Measurements from ENCODE around the gene OR2T1. TPM values are rescaled to one million over a fixed set of nuclear protein-coding genes. Genes with fewer than 3 reads are reported as not detected.

The OR2T1 gene
- total RNA-seq: not detected

GRCh38 chr1:248402748-248403147 lies at the start of gene OR2T1:
OR2T1 (plus strand) TSS chr1:248403048; CDS start chr1:248406148, 3,100 bp downstream.
- Mint-ChIP-seq H3K27ac (no peak within 1 kb of the TSS), H3K4me3 (no peak within 1 kb of the TSS), H3K4me1 (no peaks in the 10 kb centered on the region), H3K27me3 (no peaks in the 10 kb centered on the region), H3K36me3 (ENCODE audit: low read depth) (no peaks in the 10 kb centered on the region), H3K9me3 (no peaks in the 10 kb centered on the region)
- no peak for ATAC-seq (replicated peaks)

GRCh38 chr1:248359415-248359814 lies 43.4 kb upstream of the OR2T1 start:
- no peaks in the 10 kb centered on the region for H3K9me3 Mint-ChIP-seq
- no peaks in the 10 kb centered on the region for H3K4me1 Mint-ChIP-seq
- no peaks in the 10 kb centered on the region for H3K36me3 Mint-ChIP-seq (ENCODE audit: low read depth)
- no peak for ATAC-seq (replicated peaks)
- H3K27ac Mint-ChIP-seq: no peak overlapping the region
- no peak overlapping the region for H3K4me3 Mint-ChIP-seq
- H3K27me3 Mint-ChIP-seq: peaks cover 16% of the 10 kb centered on the region

GRCh38 chr1:248361121-248361715 lies 41.6 kb upstream of the OR2T1 start, which contains the start of gene OR2T4:
OR2T4 (plus strand) TSS chr1:248361665; CDS start chr1:248361665, 0 bp downstream.
- H3K27ac Mint-ChIP-seq: no peak within 1 kb of the TSS
- H3K4me3 Mint-ChIP-seq: no peak within 1 kb of the TSS
- peaks cover 16% of the 10 kb centered on the region for H3K27me3 Mint-ChIP-seq
- ATAC-seq (replicated peaks): no peak
- no peaks in the 10 kb centered on the region for H3K4me1 Mint-ChIP-seq
- no peaks in the 10 kb centered on the region for H3K9me3 Mint-ChIP-seq
- H3K36me3 Mint-ChIP-seq (ENCODE audit: low read depth): no peaks in the 10 kb centered on the region

GRCh38 chr1:248366609-248367008 lies 36.2 kb upstream of the OR2T1 start:
- Mint-ChIP-seq H3K9me3 (no peaks in the 10 kb centered on the region), H3K36me3 (ENCODE audit: low read depth) (no peaks in the 10 kb centered on the region), H3K4me3 (no peak overlapping the region), H3K4me1 (no peaks in the 10 kb centered on the region), H3K27ac (no peak overlapping the region), H3K27me3 (peaks cover 22% of the 10 kb centered on the region)
- ATAC-seq (replicated peaks): no peak

- ATAC-seq (replicated peaks): no peak
- no peaks in the 10 kb centered on the region for H3K4me1 Mint-ChIP-seq
- no peaks in the 10 kb centered on the region for H3K9me3 Mint-ChIP-seq
- H3K27me3 Mint-ChIP-seq: peaks cover 6% of the 10 kb centered on the region
- H3K27ac Mint-ChIP-seq: no peak overlapping the region
- no peaks in the 10 kb centered on the region for H3K36me3 Mint-ChIP-seq (ENCODE audit: low read depth)
- H3K4me3 Mint-ChIP-seq: no peak overlapping the region
Measured at GRCh38 chr1:248372394-248372793, 30.5 kb upstream of the OR2T1 start.

GRCh38 chr1:248373761-248374160 lies 29.1 kb upstream of the OR2T1 start:
- H3K9me3 Mint-ChIP-seq: no peaks in the 10 kb centered on the region
- no peaks in the 10 kb centered on the region for H3K4me1 Mint-ChIP-seq
- no peak overlapping the region for H3K4me3 Mint-ChIP-seq
- H3K36me3 Mint-ChIP-seq (ENCODE audit: low read depth): no peaks in the 10 kb centered on the region
- peaks cover 6% of the 10 kb centered on the region for H3K27me3 Mint-ChIP-seq
- no peak for ATAC-seq (replicated peaks)
- no peak overlapping the region for H3K27ac Mint-ChIP-seq

GRCh38 chr1:248375446-248375845 lies 27.4 kb upstream of the OR2T1 start, which contains the start of gene OR2T6:
OR2T6 (plus strand) TSS chr1:248375746; CDS start chr1:248387609, 11,863 bp downstream.
- Mint-ChIP-seq H3K4me3 (no peak within 1 kb of the TSS), H3K27me3 (peaks cover 5% of the 10 kb centered on the region), H3K4me1 (no peaks in the 10 kb centered on the region), H3K36me3 (ENCODE audit: low read depth) (no peaks in the 10 kb centered on the region), H3K9me3 (no peaks in the 10 kb centered on the region), H3K27ac (no peak within 1 kb of the TSS)
- no peak for ATAC-seq (replicated peaks)

GRCh38 chr1:248376916-248377315 lies 25.9 kb upstream of the OR2T1 start:
- Mint-ChIP-seq H3K9me3 (no peaks in the 10 kb centered on the region), H3K36me3 (ENCODE audit: low read depth) (no peaks in the 10 kb centered on the region), H3K4me3 (no peak overlapping the region), H3K4me1 (no peaks in the 10 kb centered on the region), H3K27me3 (peaks cover 3% of the 10 kb centered on the region), H3K27ac (no peak overlapping the region)
- ATAC-seq (replicated peaks): no peak

- Mint-ChIP-seq H3K4me1 (no peaks in the 10 kb centered on the region), H3K9me3 (no peaks in the 10 kb centered on the region), H3K36me3 (ENCODE audit: low read depth) (no peaks in the 10 kb centered on the region), H3K27ac (no peak overlapping the region), H3K27me3 (peaks cover 7% of the 10 kb centered on the region), H3K4me3 (no peak overlapping the region)
- no peak for ATAC-seq (replicated peaks)
Measured at GRCh38 chr1:248380854-248381253, 22.0 kb upstream of the OR2T1 start.

GRCh38 chr1:248388426-248388825 lies 14.4 kb upstream of the OR2T1 start:
- Mint-ChIP-seq H3K36me3 (ENCODE audit: low read depth) (no peaks in the 10 kb centered on the region), H3K27me3 (peaks cover 27% of the 10 kb centered on the region), H3K4me3 (no peak overlapping the region), H3K4me1 (no peaks in the 10 kb centered on the region), H3K27ac (no peak overlapping the region), H3K9me3 (peaks cover 4% of the 10 kb centered on the region)
- ATAC-seq (replicated peaks): no peak

- Mint-ChIP-seq H3K27me3 (peaks cover 17% of the 10 kb centered on the region), H3K4me3 (no peak overlapping the region), H3K9me3 (no peaks in the 10 kb centered on the region), H3K4me1 (no peaks in the 10 kb centered on the region), H3K36me3 (ENCODE audit: low read depth) (no peaks in the 10 kb centered on the region), H3K27ac (no peak overlapping the region)
- no peak for ATAC-seq (replicated peaks)
Measured at GRCh38 chr1:248393050-248393449, 9.8 kb upstream of the OR2T1 start.

- Mint-ChIP-seq H3K9me3 (no peaks in the 10 kb centered on the region), H3K27me3 (no peaks in the 10 kb centered on the region), H3K27ac (no peak overlapping the region), H3K4me3 (no peak overlapping the region), H3K36me3 (ENCODE audit: low read depth) (no peaks in the 10 kb centered on the region), H3K4me1 (no peaks in the 10 kb centered on the region)
- no peak for ATAC-seq (replicated peaks)
Measured at GRCh38 chr1:248404024-248404423, 1.2 kb downstream of the OR2T1 start.

- no peak for ATAC-seq (replicated peaks)
- Mint-ChIP-seq H3K27ac (no peak overlapping the region), H3K9me3 (peaks cover 10% of the 10 kb centered on the region), H3K36me3 (ENCODE audit: low read depth) (no peaks in the 10 kb centered on the region), H3K4me1 (no peaks in the 10 kb centered on the region), H3K27me3 (no peaks in the 10 kb centered on the region), H3K4me3 (no peak overlapping the region)
Measured at GRCh38 chr1:248406721-248407692, 4.2 kb downstream of the OR2T1 start.

GRCh38 chr1:248416226-248416625 lies 13.4 kb downstream of the OR2T1 start:
- no peak for ATAC-seq (replicated peaks)
- H3K4me1 Mint-ChIP-seq: peaks cover 11% of the 10 kb centered on the region
- no peak overlapping the region for H3K27ac Mint-ChIP-seq
- H3K27me3 Mint-ChIP-seq: no peaks in the 10 kb centered on the region
- H3K9me3 Mint-ChIP-seq: no peaks in the 10 kb centered on the region
- no peaks in the 10 kb centered on the region for H3K36me3 Mint-ChIP-seq (ENCODE audit: low read depth)
- no peak overlapping the region for H3K4me3 Mint-ChIP-seq

- Mint-ChIP-seq H3K4me3 (no peak overlapping the region), H3K4me1 (peaks cover 11% of the 10 kb centered on the region), H3K36me3 (ENCODE audit: low read depth) (no peaks in the 10 kb centered on the region), H3K27me3 (no peaks in the 10 kb centered on the region), H3K27ac (no peak overlapping the region), H3K9me3 (peaks cover 3% of the 10 kb centered on the region)
- ATAC-seq (replicated peaks): no peak
Measured at GRCh38 chr1:248417854-248418253, 15.0 kb downstream of the OR2T1 start.
